NT2/D1 (cell line): ENCODE results near the gene KANK4.

Source experiments
- DNase-seq: peaks from one replicate; pipeline ENCODE4 v3.0.0-alpha.2; 2011; ENCODE audit warnings: low read depth, low spot score
- H3K27me3 ChIP-seq: 2 replicates; pipeline ENCODE4 v1.6.0; 2011; ENCODE audit warnings: mild to moderate bottlenecking; ENCODE audit not compliant: insufficient read length, insufficient read depth
- H3K36me3 ChIP-seq: 2 replicates; pipeline ENCODE4 v1.6.1; 2011; ENCODE audit warnings: mild to moderate bottlenecking, low read length, mixed read lengths; ENCODE audit not compliant: insufficient read depth, insufficient read length
- H3K4me1 ChIP-seq: 2 replicates; pipeline ENCODE4 v1.5.1; 2011; ENCODE audit not compliant: insufficient read depth, insufficient read length
- H3K4me3 ChIP-seq: 2 replicates; pipeline ENCODE4 v1.5.1; 2011; ENCODE audit warnings: low read depth; ENCODE audit not compliant: insufficient read length
- H3K9ac ChIP-seq: 2 replicates; pipeline ENCODE4 v1.6.0; 2011; ENCODE audit warnings: low read depth; ENCODE audit not compliant: insufficient read length
- H3K9me3 ChIP-seq: 2 replicates; pipeline ENCODE4 v1.5.1; 2011; ENCODE audit warnings: mild to moderate bottlenecking, low read length; ENCODE audit not compliant: insufficient read depth
- SUZ12 ChIP-seq: IDR thresholded peaks from 2 replicates; pipeline ENCODE4 v1.6.1; 2011; ENCODE audit not compliant: insufficient read length, insufficient read depth; ENCODE audit errors: extremely low read depth
- YY1 ChIP-seq: IDR thresholded peaks from 2 replicates; pipeline ENCODE4 v1.6.1; 2011; ENCODE audit not compliant: insufficient read length, insufficient read depth
- ZNF274 ChIP-seq: IDR thresholded peaks from 2 replicates; pipeline ENCODE4 v1.6.1; 2011; ENCODE audit warnings: mild to moderate bottlenecking, low read depth, low read length

KANK4 gene

GRCh38 chr1:62304975-62305374 lies 14.3 kb downstream of the KANK4 start:
- H3K27me3 ChIP-seq, result no peaks in the 10 kb centered on the region
- no peak overlapping the region for H3K4me3 ChIP-seq
- peaks cover 9% of the 10 kb centered on the region for H3K4me1 ChIP-seq
- no peak for TF ChIP-seq YY1
- TF ChIP-seq ZNF274, result no peak
- TF ChIP-seq SUZ12, result no peak
- H3K9me3 ChIP-seq, result no peaks in the 10 kb centered on the region
- H3K36me3 ChIP-seq, result no peaks in the 10 kb centered on the region
- DNase-seq, result no peak
- H3K9ac ChIP-seq, result no peak overlapping the region

GRCh38 chr1:62304515-62304914 lies 14.7 kb downstream of the KANK4 start:
- no peaks in the 10 kb centered on the region for H3K9me3 ChIP-seq
- no peak for DNase-seq
- H3K9ac ChIP-seq, result no peak overlapping the region
- H3K36me3 ChIP-seq, result no peaks in the 10 kb centered on the region
- H3K27me3 ChIP-seq, result no peaks in the 10 kb centered on the region
- peaks cover 9% of the 10 kb centered on the region for H3K4me1 ChIP-seq
- TF ChIP-seq YY1 (no peak), SUZ12 (no peak), ZNF274 (no peak)
- no peak overlapping the region for H3K4me3 ChIP-seq

- Histone ChIP-seq H3K4me1 (no peaks in the 10 kb centered on the region), H3K27me3 (no peaks in the 10 kb centered on the region), H3K9ac (no peak overlapping the region), H3K9me3 (no peaks in the 10 kb centered on the region), H3K4me3 (no peak overlapping the region), H3K36me3 (no peaks in the 10 kb centered on the region)
- DNase-seq, result no peak
- TF ChIP-seq SUZ12 (no peak), YY1 (no peak), ZNF274 (no peak)
Observed at GRCh38 chr1:62301726-62302390, 17.4 kb downstream of the KANK4 start.

- Histone ChIP-seq H3K27me3 (no peaks in the 10 kb centered on the region), H3K36me3 (no peaks in the 10 kb centered on the region), H3K4me3 (no peak overlapping the region), H3K4me1 (peaks cover 4% of the 10 kb centered on the region), H3K9ac (no peak overlapping the region), H3K9me3 (no peaks in the 10 kb centered on the region)
- no peak for TF ChIP-seq YY1
- no peak for TF ChIP-seq SUZ12
- no peak for TF ChIP-seq ZNF274
- DNase-seq, result no peak
Observed at GRCh38 chr1:62299426-62300200, 19.6 kb downstream of the KANK4 start.

- Histone ChIP-seq H3K9ac (no peak overlapping the region), H3K27me3 (no peaks in the 10 kb centered on the region), H3K4me1 (peaks cover 8% of the 10 kb centered on the region), H3K36me3 (no peaks in the 10 kb centered on the region), H3K4me3 (no peak overlapping the region), H3K9me3 (no peaks in the 10 kb centered on the region)
- no peak for DNase-seq
- no peak for TF ChIP-seq ZNF274
- TF ChIP-seq YY1, result no peak
- TF ChIP-seq SUZ12, result no peak
Observed at GRCh38 chr1:62295921-62296491, 23.2 kb downstream of the KANK4 start.

GRCh38 chr1:62294261-62294660 lies 25.0 kb downstream of the KANK4 start:
- DNase-seq, result peak; percentile 55
- H3K9ac ChIP-seq, result no peak overlapping the region
- no peak for TF ChIP-seq YY1
- no peak for TF ChIP-seq SUZ12
- no peak for TF ChIP-seq ZNF274

GRCh38 chr1:62288662-62289061 lies 30.6 kb downstream of the KANK4 start:
- Histone ChIP-seq H3K4me3 (no peak overlapping the region), H3K9me3 (no peaks in the 10 kb centered on the region), H3K27me3 (peaks cover 62% of the 10 kb centered on the region), H3K36me3 (no peaks in the 10 kb centered on the region), H3K4me1 (peaks cover 13% of the 10 kb centered on the region), H3K9ac (no peak overlapping the region)
- TF ChIP-seq YY1, result no peak
- no peak for DNase-seq

More at GRCh38 chr1:62294261-62294660, 25.0 kb downstream of the KANK4 start:
- Histone ChIP-seq H3K27me3 (peaks cover 11% of the 10 kb centered on the region), H3K4me3 (no peak overlapping the region), H3K4me1 (peaks cover 8% of the 10 kb centered on the region), H3K9me3 (no peaks in the 10 kb centered on the region), H3K36me3 (no peaks in the 10 kb centered on the region)
